Peyer's patch (tissue), 4 donors: ENCODE measurements around the gene DRD4. TPM values are rescaled to one million over a fixed set of nuclear protein-coding genes. Genes with fewer than 3 reads are reported as not detected.
A peak's percentile ranks its signal among the peaks of the same experiment; 100 is the strongest.

Experiments
- DNase-seq, 3 donors: peaks; one replicate each; pipeline ENCODE4 v3.0.0-alpha.2; 2017 to 2019
- H3K27ac ChIP-seq, 4 donors: fragments of 200-600 bp; sonication (generic); one replicate each; pipeline ENCODE4 v1.5.1; 2016 to 2019
- H3K27me3 ChIP-seq, 2 donors: fragments of 200-600 bp; sonication (generic); one replicate each; pipeline ENCODE4 v1.5.1; 2019
- H3K36me3 ChIP-seq, 3 donors: fragments of 200-600 bp; sonication (generic); one replicate each; pipeline ENCODE4 v1.5.1; 2016 to 2019
- H3K4me1 ChIP-seq, 4 donors: fragments of 200-600 bp; sonication (generic); one replicate each; pipeline ENCODE4 v1.5.1; 2016 to 2019
- H3K4me3 ChIP-seq, 4 donors: fragments of 200-600 bp; sonication (generic); 1 replicate in 3 of 4; 2 replicates in 1 of 4; pipeline ENCODE4 v1.5.1; 2016 to 2019; ENCODE audit warnings: mild to moderate bottlenecking in 1 of 4
- H3K9me3 ChIP-seq, 4 donors: fragments of 200-600 bp; sonication (generic); one replicate each; pipeline ENCODE4 v1.5.1; 2016 to 2019; ENCODE audit warnings: mild to moderate bottlenecking in 1 of 4
- POLR2A ChIP-seq, 2 donors: fragments of 450-650 bp; IDR thresholded peaks; one replicate each; pipeline ENCODE4 v1.5.1; 2017; ENCODE audit warnings: antibody characterized with exemption in 2 of 2, mild to moderate bottlenecking in 2 of 2, moderate library complexity in 2 of 2
- total RNA-seq, 4 donors: library from RNA; depleted of rRNA; stranded (reverse); fragments of >200 nt; gene quantifications; one replicate each; pipeline ENCODE4 v1.1.0, GENCODE V29; 2016
- TF ChIP-seq, protein P1 (sequence below), 6 experiments: fragments of 450-650 bp in 4 of 6; fragments of 200-600 bp in 2 of 6; sonication (generic) in 1 of 6; IDR thresholded peaks; one replicate each; pipeline ENCODE4 v1.5.1; 2017 to 2019; ENCODE audit warnings: antibody characterized with exemption in 6 of 6, mild to moderate bottlenecking in 3 of 6, moderate library complexity in 1 of 6

Gene DRD4
- 1 to 10 TPM in 2 of 4 donors, not detected in 2; 1.6 to 3.0 TPM for total RNA-seq

DNA sequence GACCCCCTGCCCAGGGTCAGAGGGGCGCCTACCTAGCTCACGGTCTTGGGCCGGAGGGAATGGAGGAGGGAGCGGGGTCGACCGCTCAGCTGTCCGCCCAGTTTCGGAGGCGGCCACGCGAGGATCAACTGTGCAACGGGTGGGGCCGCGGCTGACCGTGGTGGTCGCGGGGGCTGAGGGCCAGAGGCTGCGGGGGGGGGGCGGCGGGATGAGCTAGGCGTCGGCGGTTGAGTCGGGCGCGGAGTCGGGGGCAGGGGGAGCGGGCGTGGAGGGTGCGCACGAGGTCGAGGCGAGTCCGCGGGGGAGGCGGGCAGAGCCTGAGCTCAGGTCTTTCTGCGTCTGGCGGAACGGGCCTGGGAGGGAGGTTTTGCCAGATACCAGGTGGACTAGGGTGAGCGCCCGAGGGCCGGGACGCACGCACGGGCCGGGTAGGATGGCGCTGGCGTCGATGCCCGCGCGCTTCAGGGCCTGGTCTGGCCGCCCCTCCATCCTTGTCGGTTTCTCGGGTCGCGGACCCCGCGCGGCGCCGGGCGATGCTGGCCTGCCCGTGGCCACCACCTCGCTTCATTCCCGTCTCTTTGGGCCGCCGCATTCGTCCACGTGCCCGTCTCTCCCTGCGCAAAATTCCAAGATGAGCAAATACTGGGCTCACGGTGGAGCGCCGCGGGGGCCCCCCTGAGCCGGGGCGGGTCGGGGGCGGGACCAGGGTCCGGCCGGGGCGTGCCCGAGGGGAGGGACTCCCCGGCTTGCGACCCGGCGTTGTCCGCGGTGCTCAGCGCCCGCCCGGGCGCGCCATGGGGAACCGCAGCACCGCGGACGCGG, at the start of gene DRD4:
Gene DRD4, plus strand, starts transcription at position 759 of the 822 bp plus-strand sequence. Its CDS starts 36 bp downstream, at position 795.
- TF ChIP-seq POLR2A (IDR thresholded peaks at IDR 0.05): no peak
- TF ChIP-seq, protein P1, sequence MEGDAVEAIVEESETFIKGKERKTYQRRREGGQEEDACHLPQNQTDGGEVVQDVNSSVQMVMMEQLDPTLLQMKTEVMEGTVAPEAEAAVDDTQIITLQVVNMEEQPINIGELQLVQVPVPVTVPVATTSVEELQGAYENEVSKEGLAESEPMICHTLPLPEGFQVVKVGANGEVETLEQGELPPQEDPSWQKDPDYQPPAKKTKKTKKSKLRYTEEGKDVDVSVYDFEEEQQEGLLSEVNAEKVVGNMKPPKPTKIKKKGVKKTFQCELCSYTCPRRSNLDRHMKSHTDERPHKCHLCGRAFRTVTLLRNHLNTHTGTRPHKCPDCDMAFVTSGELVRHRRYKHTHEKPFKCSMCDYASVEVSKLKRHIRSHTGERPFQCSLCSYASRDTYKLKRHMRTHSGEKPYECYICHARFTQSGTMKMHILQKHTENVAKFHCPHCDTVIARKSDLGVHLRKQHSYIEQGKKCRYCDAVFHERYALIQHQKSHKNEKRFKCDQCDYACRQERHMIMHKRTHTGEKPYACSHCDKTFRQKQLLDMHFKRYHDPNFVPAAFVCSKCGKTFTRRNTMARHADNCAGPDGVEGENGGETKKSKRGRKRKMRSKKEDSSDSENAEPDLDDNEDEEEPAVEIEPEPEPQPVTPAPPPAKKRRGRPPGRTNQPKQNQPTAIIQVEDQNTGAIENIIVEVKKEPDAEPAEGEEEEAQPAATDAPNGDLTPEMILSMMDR (IDR thresholded peaks at IDR 0.05): no peak
- H3K27me3 ChIP-seq: peaks cover 0 to 10% of the 10 kb centered on the region in 2 donors
- peak in 1 of 3 donors; percentile 56 for DNase-seq
- H3K9me3 ChIP-seq: no peaks in the 10 kb centered on the region
- no peaks in the 10 kb centered on the region for H3K36me3 ChIP-seq
- H3K4me1 ChIP-seq: peaks cover 0 to 20% (median 11%) of the 10 kb centered on the region in 4 donors
- H3K27ac ChIP-seq: no peak within 1 kb of the TSS
- peak within 1 kb of the TSS in 3 of 4 donors; percentile 31 to 46 (median 35) for H3K4me3 ChIP-seq

DNA sequence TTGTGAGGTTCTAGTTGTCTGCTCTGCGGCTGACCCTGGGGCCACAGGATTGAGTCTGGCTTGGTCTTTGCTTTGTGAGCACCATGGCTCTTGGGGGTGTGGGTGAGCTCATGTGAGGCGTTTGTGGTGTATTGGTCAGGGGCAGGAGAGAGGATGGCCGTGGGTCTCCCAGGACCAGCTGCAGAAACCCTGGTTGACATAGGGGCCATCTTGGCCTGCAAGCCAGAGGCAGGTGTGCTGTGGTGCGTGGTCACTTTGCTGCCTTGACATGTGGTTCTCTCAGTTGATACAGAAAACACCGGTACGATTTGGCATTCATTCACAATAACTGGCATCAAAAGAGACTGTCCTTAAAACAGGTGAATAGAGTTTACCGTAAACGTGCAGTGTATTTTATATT, 49.5 kb upstream of the DRD4 start:
- peak overlapping the region; percentile 46 to 81 (median 55) for H3K27ac ChIP-seq
- H3K36me3 ChIP-seq: peaks cover 0 to 83% (median 0%) of the 10 kb centered on the region in 3 donors
- TF ChIP-seq, protein P1 (IDR thresholded peaks at IDR 0.05): no peak
- no peak for TF ChIP-seq POLR2A (IDR thresholded peaks at IDR 0.05)
- H3K4me3 ChIP-seq: no peak overlapping the region
- peaks cover 0 to 26% (median 0%) of the 10 kb centered on the region in 4 donors for H3K4me1 ChIP-seq
- no peaks in the 10 kb centered on the region for H3K9me3 ChIP-seq
- no peak for DNase-seq
- no peaks in the 10 kb centered on the region for H3K27me3 ChIP-seq

DNA sequence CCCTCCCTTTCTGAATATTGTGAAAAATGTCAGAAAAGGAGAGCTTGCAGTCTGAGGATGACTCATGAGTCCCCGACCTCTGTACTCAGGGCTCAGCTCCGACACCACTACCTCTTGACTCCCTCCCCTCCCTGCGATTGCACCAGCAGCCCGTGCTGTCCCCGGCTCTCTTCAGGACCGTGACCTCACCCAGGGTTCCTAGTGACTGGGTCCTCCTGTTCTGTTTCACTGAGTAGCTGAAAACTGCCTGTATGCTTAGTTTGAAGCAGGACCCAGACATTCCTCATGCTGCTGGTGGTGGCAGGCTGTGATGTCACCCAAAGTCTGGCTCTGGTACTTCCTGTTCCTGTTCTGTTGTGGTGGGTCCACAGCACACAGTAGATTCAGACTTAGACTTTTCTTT, 49.1 kb upstream of the DRD4 start:
- peak; percentile 30 to 86 (median 81) for DNase-seq
- peak overlapping the region; percentile 46 to 81 (median 55) for H3K27ac ChIP-seq
- H3K36me3 ChIP-seq: peaks cover 0 to 83% (median 0%) of the 10 kb centered on the region in 3 donors

DNA sequence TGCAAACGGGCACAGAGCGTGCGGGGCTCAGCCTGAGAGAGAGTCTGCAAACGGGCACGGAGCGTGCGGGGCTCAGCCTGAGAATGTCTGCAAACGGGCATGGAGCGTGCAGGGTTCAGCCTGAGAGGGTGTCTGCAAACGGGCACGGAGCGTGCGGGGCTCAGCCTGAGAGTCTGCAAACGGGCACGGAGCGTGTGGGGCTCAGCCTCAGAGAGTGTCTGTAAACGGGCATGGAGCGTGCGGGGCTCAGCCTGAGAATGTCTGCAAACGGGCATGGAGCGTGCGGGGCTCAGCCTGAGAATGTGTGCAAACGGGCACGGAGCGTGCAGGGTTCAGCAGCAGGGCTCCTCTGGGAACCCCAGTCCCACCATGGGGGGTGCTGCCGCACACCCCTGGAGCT, 47.3 kb upstream of the DRD4 start:
- TF ChIP-seq, protein P1 (IDR thresholded peaks at IDR 0.05): no peak
- no peak for TF ChIP-seq POLR2A (IDR thresholded peaks at IDR 0.05)
- H3K36me3 ChIP-seq: peaks cover 0 to 84% (median 0%) of the 10 kb centered on the region in 3 donors
- no peak for DNase-seq
- no peaks in the 10 kb centered on the region for H3K9me3 ChIP-seq
- peaks cover 0 to 21% (median 0%) of the 10 kb centered on the region in 4 donors for H3K4me1 ChIP-seq
- H3K27me3 ChIP-seq: no peaks in the 10 kb centered on the region
- H3K4me3 ChIP-seq: no peak overlapping the region
- no peak overlapping the region for H3K27ac ChIP-seq

More for the DNA sequence above, 49.1 kb upstream of the DRD4 start:
- TF ChIP-seq, protein P1 (IDR thresholded peaks at IDR 0.05): no peak
- TF ChIP-seq POLR2A (IDR thresholded peaks at IDR 0.05): no peak
- Histone ChIP-seq H3K27me3 (no peaks in the 10 kb centered on the region), H3K9me3 (no peaks in the 10 kb centered on the region), H3K4me1 (peaks cover 0 to 24% (median 0%) of the 10 kb centered on the region in 4 donors), H3K4me3 (no peak overlapping the region)

DNA sequence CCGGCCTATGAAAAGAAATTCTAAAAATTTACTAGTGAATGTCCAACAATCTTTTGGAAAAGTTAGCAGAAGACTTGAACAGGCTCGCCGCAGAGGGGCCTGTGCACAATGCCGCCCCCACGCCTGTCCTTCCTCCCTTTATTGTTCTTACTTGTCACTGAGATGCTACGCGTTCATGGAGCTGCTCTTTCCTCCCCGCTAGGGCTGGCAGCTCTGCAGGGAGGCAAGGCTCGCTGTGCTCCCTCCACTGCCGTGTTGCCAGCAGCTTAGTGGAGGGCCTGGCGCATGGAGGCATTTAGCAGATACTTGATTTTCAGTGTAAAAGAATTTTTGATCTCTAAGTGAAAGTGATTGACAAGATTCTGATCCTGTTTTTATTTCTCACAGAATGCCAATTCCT, 46.1 kb upstream of the DRD4 start:
- H3K36me3 ChIP-seq: peaks cover 0 to 96% (median 0%) of the 10 kb centered on the region in 3 donors
- TF ChIP-seq, protein P1 (IDR thresholded peaks at IDR 0.05): no peak
- TF ChIP-seq POLR2A (IDR thresholded peaks at IDR 0.05): no peak

More for the DNA sequence above, 46.1 kb upstream of the DRD4 start:
- Histone ChIP-seq H3K4me3 (no peak overlapping the region), H3K27me3 (no peaks in the 10 kb centered on the region), H3K9me3 (no peaks in the 10 kb centered on the region), H3K4me1 (peaks cover 0 to 21% (median 0%) of the 10 kb centered on the region in 4 donors), H3K27ac (no peak overlapping the region)
- no peak for DNase-seq
